Measurements from ENCODE around the gene POU5F2. TPM values are rescaled to one million over a fixed set of nuclear protein-coding genes. Genes with fewer than 3 reads are reported as not detected.

Gene POU5F2
- total and polyA plus RNA-seq, 2 of the 4 experiments (the other 2 are of a cell fraction) = 0.02 to 1.1 TPM

DNA sequence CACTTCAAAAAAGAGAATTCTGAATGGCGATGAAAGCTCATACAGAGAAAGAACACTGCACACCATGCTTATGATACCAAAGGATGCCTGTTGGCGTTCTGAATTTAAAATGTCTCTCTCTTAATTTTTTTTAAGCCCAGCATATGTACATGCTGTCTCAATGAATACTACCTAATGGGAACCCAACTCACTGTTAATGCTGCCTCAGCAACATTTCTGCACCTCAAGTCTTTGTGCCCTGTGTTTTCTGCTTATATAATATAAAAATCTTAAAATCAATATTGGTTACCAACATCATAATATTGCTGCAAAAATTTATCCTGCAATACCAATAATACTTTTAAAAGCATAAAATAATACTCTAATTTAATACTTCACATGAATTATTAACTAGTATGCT, 44.1 kb upstream of the POU5F2 start:
- Histone ChIP-seq H3K9me3 (ENCODE audit: control insufficient read depth, insufficient read depth, low read length) (no peaks in the 10 kb centered on the region), H3K36me3 (ENCODE audit: control insufficient read depth, insufficient read depth, low read length) (no peaks in the 10 kb centered on the region)

More for the DNA sequence above, 44.1 kb upstream of the POU5F2 start:
- in situ Hi-C loops (cut with MboI; ENCODE audit: low sequenced_read_pairs) = loop anchor here (25.0 kb wide), 2 partner anchors 1098 to 1473 kb away; no protein-coding TSS in a partner anchor
- no peak overlapping the region for H2AFZ ChIP-seq (replicated peaks; ENCODE audit: low read length, poor library complexity)
- ATAC-seq (ENCODE audit: low read depth) (no peak), DNase-seq (no peak)
- H2BK5ac ChIP-seq (ENCODE audit: low read depth, low read length, poor library complexity, severe bottlenecking) = no peak overlapping the region
- H3K27me3 ChIP-seq (ENCODE audit: control insufficient read depth, insufficient read depth, low read length) = no peaks in the 10 kb centered on the region
- H3K18ac ChIP-seq (ENCODE audit: low read depth, low read length) = no peak overlapping the region
- H3K4me3 ChIP-seq (ENCODE audit: insufficient read depth, low read depth, low read length) = no peak overlapping the region
- no peak overlapping the region for H4K5ac ChIP-seq (ENCODE audit: low read depth, low read length)
- H2BK15ac ChIP-seq (ENCODE audit: low read depth, low read length) = no peak overlapping the region
- no peak overlapping the region for H2AK9ac ChIP-seq (replicated peaks; ENCODE audit: low read depth, low read length, poor library complexity)
- H3K23ac ChIP-seq (ENCODE audit: low read depth, low read length) = no peak overlapping the region
- dilution Hi-C loops (cut with HindIII; ENCODE audit: low sequenced_read_pairs, unreplicated experiment) = no loop called here
- POLR2A ChIA-PET (ENCODE audit: unreplicated experiment) = no interaction called here
- no peak overlapping the region for H3K27ac ChIP-seq (ENCODE audit: insufficient read depth, low read length)
- H3K4me1 ChIP-seq (ENCODE audit: control insufficient read depth, insufficient read depth, low read length) = peaks cover 4% of the 10 kb centered on the region
- no peaks in the 10 kb centered on the region for H4K20me1 ChIP-seq (ENCODE audit: insufficient read depth, low read length)
- no CpG with 5 or more reads among the region's 2 CpGs for WGBS, 2 experiments (ENCODE audit: extremely low coverage in 2 of 2, insufficient read length in 1 of 2)
- H3K9ac ChIP-seq (ENCODE audit: low read depth, low read length) = no peak overlapping the region
- BruUV-seq (replicated peaks) = no TSS peak
- TF ChIP-seq MAFK (IDR thresholded peaks at IDR 0.05; ENCODE audit: low read depth, low read length) (peak; percentile 81), RFX5 (IDR thresholded peaks at IDR 0.05; ENCODE audit: low read depth, low read length) (no peak)
- no peak overlapping the region for H3K14ac ChIP-seq (replicated peaks; ENCODE audit: low read depth, low read length)
- peaks cover 3% of the 10 kb centered on the region; the same call in 1 of the 2 replicates for H3K9me1 ChIP-seq (ENCODE audit: insufficient read depth, low read length)
- intact Hi-C loops (cut with micrococcal nuclease) = loop anchor here (5.0 kb wide), 1 partner anchor 48 kb away; no protein-coding TSS in a partner anchor
- CTCF ChIA-PET = interaction anchor here (0.7 kb wide), 1 partner anchor 15 kb away, joined by 3 read pairs; no protein-coding TSS in a partner anchor
- no peak overlapping the region for H4K91ac ChIP-seq (ENCODE audit: insufficient read depth, low read depth, low read length)
- H3K79me1 ChIP-seq (ENCODE audit: low read depth in 1 of 2, low read length in 2 of 2) = no peaks in the 10 kb centered on the region; a peak in 1 of 4 replicates
- H2AK5ac ChIP-seq (ENCODE audit: low read depth, low read length) = no peak overlapping the region
- H2BK120ac ChIP-seq (ENCODE audit: low read depth, low read length) = no peak overlapping the region
- H2BK20ac ChIP-seq (ENCODE audit: low read depth, low read length) = no peak overlapping the region
- no peak overlapping the region for H3K4me2 ChIP-seq (ENCODE audit: low read depth, low read length)
- H4K8ac ChIP-seq (ENCODE audit: low read depth in 2 of 2, low read length in 2 of 2) = no peak overlapping the region
- H3K56ac ChIP-seq (ENCODE audit: extremely low read depth, insufficient read depth, low read length) = no peak overlapping the region
- no peak overlapping the region for H3K4ac ChIP-seq (ENCODE audit: low read depth, low read length)

Measured in IMR-90 (cell line).